Stimulated activated CD4-positive, alpha-beta T cell treated with anti-CD3 and anti-CD28 coated beads, Interleukin-1b, Interleukin-23, amount 100 ng/mL, for 24 hours (primary cell): Measurements from ENCODE around the gene CDYL2.

Experiments
- DNase-seq, 4 experiments: peaks; one replicate each; pipeline ENCODE4 v3.0.0-alpha.2; 2020; ENCODE audit warnings: low read depth in 4 of 4, low spot score in 1 of 4

CDYL2 gene

GRCh38 chr16:80708823-80709222 lies 95.6 kb downstream of the CDYL2 start:
- no peak for DNase-seq

- no peak for DNase-seq
Observed at GRCh38 chr16:80707686-80708085, 96.7 kb downstream of the CDYL2 start.

GRCh38 chr16:80705596-80705995 lies 98.8 kb downstream of the CDYL2 start:
- no peak for DNase-seq

- DNase-seq, result no peak
Observed at GRCh38 chr16:80704751-80705505, 99.5 kb downstream of the CDYL2 start.

GRCh38 chr16:80703131-80704071 lies 101.0 kb downstream of the CDYL2 start:
- DNase-seq, result no peak

- no peak for DNase-seq
Observed at GRCh38 chr16:80702696-80703095, 101.7 kb downstream of the CDYL2 start.

GRCh38 chr16:80700558-80700957 lies 103.8 kb downstream of the CDYL2 start:
- DNase-seq, result no peak

- no peak for DNase-seq
Observed at GRCh38 chr16:80695020-80695419, 109.4 kb downstream of the CDYL2 start.

- no peak for DNase-seq
Observed at GRCh38 chr16:80693553-80693952, 110.8 kb downstream of the CDYL2 start.

GRCh38 chr16:80692270-80692669 lies 112.1 kb downstream of the CDYL2 start:
- DNase-seq, result no peak

- DNase-seq, result no peak
Observed at GRCh38 chr16:80691111-80691741, 113.2 kb downstream of the CDYL2 start.

- DNase-seq, result no peak
Observed at GRCh38 chr16:80689487-80689886, 114.9 kb downstream of the CDYL2 start.

- DNase-seq, result no peak
Observed at GRCh38 chr16:80687606-80688005, 116.8 kb downstream of the CDYL2 start.

GRCh38 chr16:80684906-80685305 lies 119.5 kb downstream of the CDYL2 start:
- no peak for DNase-seq

- no peak for DNase-seq
Observed at GRCh38 chr16:80684136-80684765, 120.1 kb downstream of the CDYL2 start.

GRCh38 chr16:80683646-80684045 lies 120.8 kb downstream of the CDYL2 start:
- DNase-seq, result no peak

- no peak for DNase-seq
Observed at GRCh38 chr16:80682421-80683070, 121.9 kb downstream of the CDYL2 start.

GRCh38 chr16:80681436-80681835 lies 123.0 kb downstream of the CDYL2 start:
- no peak for DNase-seq

GRCh38 chr16:80680839-80681238 lies 123.6 kb downstream of the CDYL2 start:
- DNase-seq, result no peak

- DNase-seq, result no peak
Observed at GRCh38 chr16:80680046-80680445, 124.4 kb downstream of the CDYL2 start.

- no peak for DNase-seq
Observed at GRCh38 chr16:80674884-80675283, 129.5 kb downstream of the CDYL2 start.
